Neural crest cell (in vitro differentiated cells): Measurements from ENCODE around the gene PER1. TPM values are rescaled to one million over a fixed set of nuclear protein-coding genes. Genes with fewer than 3 reads are reported as not detected.
A peak's percentile ranks its signal among the peaks of the same experiment; 100 is the strongest.

Source experiments
- DNase-seq: peaks from one replicate; pipeline ENCODE4 v3.0.0; 2021; ENCODE audit warnings: low read depth, mixed read lengths, low spot score
- H3K27ac Mint-ChIP-seq: one replicate; pipeline ENCODE4 v1.8.0; 2021; ENCODE audit warnings: mild to moderate bottlenecking, mixed read lengths; ENCODE audit not compliant: unreplicated experiment
- H3K27me3 Mint-ChIP-seq: 2 replicates; pipeline ENCODE4 v1.8.0; 2021; ENCODE audit warnings: low read depth, mild to moderate bottlenecking, mixed read lengths
- H3K36me3 Mint-ChIP-seq: 2 replicates; pipeline ENCODE4 v1.8.0; 2021; ENCODE audit warnings: low read depth, mild to moderate bottlenecking, mixed read lengths
- H3K4me1 Mint-ChIP-seq: 2 replicates; pipeline ENCODE4 v1.8.0; 2021; ENCODE audit warnings: mixed read lengths
- H3K4me3 Mint-ChIP-seq: one replicate; pipeline ENCODE4 v1.8.0; 2021; ENCODE audit warnings: mild to moderate bottlenecking, mixed read lengths
- H3K9me3 Mint-ChIP-seq: 2 replicates; pipeline ENCODE4 v1.8.0; 2021; ENCODE audit warnings: mixed read lengths
- CTCF ChIP-seq: fragments of 200-600 bp; sonication (generic); conservative IDR thresholded peaks from 2 replicates; pipeline ENCODE4 v1.5.0; 2021; ENCODE audit warnings: antibody characterized with exemption, mild to moderate bottlenecking
- total RNA-seq: library from RNA; stranded (reverse); gene quantifications from 2 replicates; pipeline ENCODE4 v1.2.1, GENCODE V29; 2021

PER1 gene
- total RNA-seq, 1 donor from 2014 or later: 38.3 TPM

GRCh38 chr17:8117980-8118768 is 34.0 kb downstream of the PER1 start, which contains the start of gene ALOXE3:
TSS of gene ALOXE3 (minus strand) at chr17:8118514. CDS start at chr17:8117990, 524 bp downstream.
- H3K4me1 Mint-ChIP-seq: peaks cover 43% of the 10 kb centered on the region
- no peak for TF ChIP-seq CTCF
- peak within 1 kb of the TSS; percentile 96 for H3K4me3 Mint-ChIP-seq
- peaks cover 15% of the 10 kb centered on the region for H3K36me3 Mint-ChIP-seq
- H3K27me3 Mint-ChIP-seq: peaks cover 94% of the 10 kb centered on the region
- H3K9me3 Mint-ChIP-seq: peaks cover 3% of the 10 kb centered on the region
- peak; percentile 26 for DNase-seq
- peak within 1 kb of the TSS; percentile 76 for H3K27ac Mint-ChIP-seq

- Mint-ChIP-seq H3K27ac (no peak overlapping the region), H3K4me1 (peaks cover 38% of the 10 kb centered on the region), H3K27me3 (peaks cover 94% of the 10 kb centered on the region), H3K9me3 (peaks cover 3% of the 10 kb centered on the region), H3K4me3 (peak overlapping the region; percentile 96), H3K36me3 (peaks cover 15% of the 10 kb centered on the region)
- no peak for TF ChIP-seq CTCF
- DNase-seq: no peak
These were observed 34.7 kb downstream of the PER1 start for GRCh38 chr17:8117367-8117979.

GRCh38 chr17:8116776-8117175 is 35.4 kb downstream of the PER1 start:
- H3K4me3 Mint-ChIP-seq: peak overlapping the region; percentile 96
- H3K27ac Mint-ChIP-seq: no peak overlapping the region
- H3K9me3 Mint-ChIP-seq: peaks cover 3% of the 10 kb centered on the region
- no peak for DNase-seq
- H3K4me1 Mint-ChIP-seq: peaks cover 37% of the 10 kb centered on the region
- TF ChIP-seq CTCF: no peak
- H3K27me3 Mint-ChIP-seq: peaks cover 94% of the 10 kb centered on the region
- H3K36me3 Mint-ChIP-seq: peaks cover 15% of the 10 kb centered on the region

GRCh38 chr17:8110907-8111306 is 41.3 kb downstream of the PER1 start:
- H3K36me3 Mint-ChIP-seq: no peaks in the 10 kb centered on the region

GRCh38 chr17:8110456-8110804 is 41.8 kb downstream of the PER1 start:
- no peaks in the 10 kb centered on the region for H3K36me3 Mint-ChIP-seq
- no peak overlapping the region for H3K27ac Mint-ChIP-seq
- TF ChIP-seq CTCF: peak; percentile 10
- no peak for DNase-seq
- no peaks in the 10 kb centered on the region for H3K4me1 Mint-ChIP-seq
- no peaks in the 10 kb centered on the region for H3K9me3 Mint-ChIP-seq
- H3K27me3 Mint-ChIP-seq: peaks cover 82% of the 10 kb centered on the region
- no peak overlapping the region for H3K4me3 Mint-ChIP-seq

More at GRCh38 chr17:8110907-8111306, 41.3 kb downstream of the PER1 start:
- Mint-ChIP-seq H3K4me1 (no peaks in the 10 kb centered on the region), H3K4me3 (peak overlapping the region; percentile 2), H3K27ac (no peak overlapping the region), H3K27me3 (peaks cover 86% of the 10 kb centered on the region), H3K9me3 (no peaks in the 10 kb centered on the region)
- DNase-seq: no peak
- TF ChIP-seq CTCF: no peak
